ENCODE data around the gene LPCAT1.
"Not testable (repeated sequence)": the region's sequence is repeated elsewhere in the genome, so short reads cannot be mapped to it uniquely, and the experiment has no call there.

The LPCAT1 gene

GRCh38 chr5:1509346-1510085 lies 14.2 kb downstream of the LPCAT1 start:
- DNase-seq (ENCODE audit: low read depth): no peak

DNA sequence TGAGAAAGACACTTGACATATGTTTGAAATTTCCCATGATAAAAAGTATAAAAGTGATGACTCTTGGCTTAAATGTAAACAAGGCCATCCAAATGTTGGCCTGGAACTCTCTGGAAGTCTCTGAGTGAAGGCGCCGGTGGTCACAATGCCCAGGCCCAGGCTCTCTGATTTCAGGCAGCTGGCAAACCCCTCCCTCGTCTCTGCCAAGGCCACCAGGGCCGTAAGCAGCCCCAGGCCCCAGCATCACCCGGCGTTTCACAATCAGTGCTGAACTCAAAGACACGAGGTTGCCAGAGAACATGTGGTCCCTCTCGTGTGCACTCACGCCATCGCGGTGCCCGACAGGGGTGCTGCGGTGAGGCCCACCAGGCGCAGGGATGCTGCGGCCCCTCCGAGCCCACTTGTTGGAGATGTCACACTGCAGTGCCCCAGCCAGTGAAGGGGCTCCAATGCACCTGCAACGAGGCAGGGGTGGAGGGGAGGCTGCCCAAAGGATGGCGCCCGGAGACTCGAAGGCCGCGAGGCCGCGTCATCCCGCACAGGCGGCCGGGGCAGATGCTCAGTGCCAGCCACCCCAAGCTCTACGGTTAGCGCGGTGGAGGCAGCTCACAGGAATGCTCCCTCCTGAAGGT lies 15.0 kb downstream of the LPCAT1 start:
- DNase-seq (ENCODE audit: low read depth): no peak

DNA sequence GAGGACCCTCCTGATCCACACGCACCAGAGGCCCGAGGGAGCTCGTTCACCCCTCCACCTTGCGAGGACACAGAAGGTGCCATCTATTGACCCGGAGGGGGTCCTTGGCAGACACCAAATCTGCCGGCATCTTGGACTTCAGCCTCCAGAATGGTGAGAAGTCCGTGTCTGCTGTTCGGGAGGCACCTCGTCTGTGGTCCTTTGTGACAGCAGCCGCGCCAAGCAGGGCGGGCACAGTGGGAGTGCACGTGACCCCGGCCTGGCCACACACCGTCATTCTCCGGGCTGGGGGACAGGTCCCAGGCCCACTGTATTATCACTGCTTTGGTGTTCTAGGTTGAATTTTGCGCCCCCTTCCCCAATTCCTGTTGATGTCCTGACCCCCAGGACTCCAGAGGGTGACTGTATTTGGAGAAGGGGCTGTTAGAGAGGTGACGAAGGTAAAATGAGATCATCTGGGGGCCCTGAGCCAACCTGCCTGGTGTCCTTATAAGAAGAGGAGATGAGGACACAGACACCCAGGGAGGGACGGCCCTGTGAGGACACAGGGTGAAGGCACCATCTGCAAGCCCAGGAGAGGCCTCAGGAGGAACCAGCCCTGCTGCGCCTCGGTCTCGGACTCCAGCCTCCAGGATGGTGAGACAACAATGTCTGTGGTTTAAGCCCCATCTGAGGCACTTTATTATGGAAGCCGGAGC lies 15.7 kb downstream of the LPCAT1 start:
- DNase-seq (ENCODE audit: low read depth): no peak

DNA sequence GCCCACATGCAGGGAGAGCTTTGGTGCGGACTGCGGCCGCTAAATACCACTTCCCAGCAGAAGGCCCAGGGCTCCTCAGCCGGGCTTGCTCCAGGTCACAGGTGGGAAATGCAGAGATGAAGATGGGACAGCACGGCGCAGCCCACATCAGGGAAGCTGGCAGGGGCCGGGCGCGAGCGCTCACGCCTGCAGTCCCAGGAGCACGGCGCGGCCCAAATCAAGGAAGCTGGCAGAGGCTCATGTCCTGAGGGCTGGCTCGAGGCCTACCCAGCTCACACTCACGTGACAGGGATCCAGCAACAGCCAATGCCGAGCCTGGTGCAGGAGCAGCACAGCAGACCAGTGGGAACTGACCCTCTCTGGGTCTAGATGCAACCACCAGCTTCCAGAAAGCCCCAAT lies 16.3 kb downstream of the LPCAT1 start:
- DNase-seq (ENCODE audit: low read depth): no peak

GRCh38 chr5:1507014-1507375 lies 16.8 kb downstream of the LPCAT1 start:
- DNase-seq (ENCODE audit: low read depth): no peak

GRCh38 chr5:1506242-1507013 lies 17.3 kb downstream of the LPCAT1 start:
- DNase-seq (ENCODE audit: low read depth): no peak

DNA sequence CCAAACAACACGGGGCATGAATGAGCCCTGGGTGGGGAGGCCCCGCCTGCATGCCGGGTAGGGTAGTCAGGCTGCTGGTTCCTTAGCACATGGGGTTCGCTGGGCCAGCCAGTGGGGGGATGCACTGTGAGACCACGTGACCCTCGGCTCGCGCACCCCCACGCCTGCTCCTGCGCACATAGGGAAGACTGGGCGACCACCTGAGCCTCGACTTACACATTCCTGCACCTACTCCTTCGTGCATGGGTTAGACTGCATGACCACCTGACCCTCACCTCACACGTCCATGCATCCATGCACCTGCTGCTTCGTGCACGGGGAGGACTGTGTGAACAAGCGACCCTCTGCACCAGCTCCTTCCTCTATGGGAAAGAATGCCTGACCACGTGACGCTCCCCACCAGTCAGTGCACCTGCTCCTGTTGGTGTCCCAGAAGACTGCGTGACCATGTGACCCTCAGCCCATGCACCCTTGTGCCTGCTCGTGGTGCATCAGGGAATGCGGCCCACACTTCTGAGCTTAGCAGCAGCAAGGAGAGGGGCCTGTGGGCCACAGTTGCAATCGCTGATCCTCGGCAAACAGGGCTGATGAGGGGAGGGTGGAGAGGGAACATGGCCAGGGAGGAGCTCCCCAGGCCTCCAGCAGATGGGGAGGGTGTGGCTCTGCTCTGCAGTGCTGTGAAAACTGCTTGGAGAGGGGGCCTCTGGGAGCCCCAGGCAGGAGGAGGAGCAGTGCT lies 18.1 kb downstream of the LPCAT1 start:
- DNase-seq (ENCODE audit: low read depth): no peak

DNA sequence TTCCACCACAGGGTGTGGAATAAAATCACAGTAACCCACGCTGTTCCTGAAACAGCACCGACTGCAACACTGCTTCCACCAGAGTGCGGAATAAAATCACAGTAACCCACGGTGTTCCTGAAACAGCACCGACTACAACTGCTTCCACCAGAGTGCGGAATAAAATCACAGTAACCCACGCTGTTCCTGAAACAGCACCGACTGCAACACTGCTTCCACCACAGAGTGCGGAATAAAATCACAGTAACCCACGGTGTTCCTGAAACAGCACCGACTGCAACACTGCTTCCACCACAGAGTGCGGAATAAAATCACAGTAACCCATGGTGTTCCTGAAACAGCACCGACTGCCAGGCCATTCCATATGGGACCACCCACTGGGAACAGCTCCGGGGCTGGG lies 18.7 kb downstream of the LPCAT1 start:
- DNase-seq (ENCODE audit: low read depth): not testable (repeated sequence)

- no peak for DNase-seq (ENCODE audit: low read depth)
Observed at GRCh38 chr5:1504617-1505016, 19.1 kb downstream of the LPCAT1 start.

DNA sequence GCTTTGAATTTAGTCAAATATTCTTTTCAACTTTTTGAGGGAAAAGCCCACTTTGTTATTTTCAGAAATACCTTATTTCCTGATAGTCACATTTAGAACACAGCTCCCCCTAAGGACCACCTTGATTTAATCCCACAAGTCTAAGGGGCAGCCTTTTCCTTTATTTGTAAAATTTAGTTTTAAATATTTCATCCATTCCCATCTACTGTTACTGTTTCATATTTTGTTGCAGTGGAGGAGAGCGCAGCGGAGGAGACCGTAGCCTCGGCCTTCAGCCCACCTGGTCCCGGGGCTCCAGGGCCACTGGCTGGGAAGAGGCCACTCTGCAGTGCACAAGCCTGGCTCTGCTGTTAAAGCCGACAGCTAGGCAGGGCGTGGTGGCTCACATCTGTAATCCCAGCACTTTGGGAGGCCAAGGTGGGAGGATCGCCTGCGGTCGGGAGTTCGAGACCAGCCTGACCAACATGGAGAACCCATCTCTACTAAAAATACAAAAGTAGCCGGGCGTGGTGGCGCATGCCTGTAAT lies 19.6 kb downstream of the LPCAT1 start:
- DNase-seq (ENCODE audit: low read depth): no peak

DNA sequence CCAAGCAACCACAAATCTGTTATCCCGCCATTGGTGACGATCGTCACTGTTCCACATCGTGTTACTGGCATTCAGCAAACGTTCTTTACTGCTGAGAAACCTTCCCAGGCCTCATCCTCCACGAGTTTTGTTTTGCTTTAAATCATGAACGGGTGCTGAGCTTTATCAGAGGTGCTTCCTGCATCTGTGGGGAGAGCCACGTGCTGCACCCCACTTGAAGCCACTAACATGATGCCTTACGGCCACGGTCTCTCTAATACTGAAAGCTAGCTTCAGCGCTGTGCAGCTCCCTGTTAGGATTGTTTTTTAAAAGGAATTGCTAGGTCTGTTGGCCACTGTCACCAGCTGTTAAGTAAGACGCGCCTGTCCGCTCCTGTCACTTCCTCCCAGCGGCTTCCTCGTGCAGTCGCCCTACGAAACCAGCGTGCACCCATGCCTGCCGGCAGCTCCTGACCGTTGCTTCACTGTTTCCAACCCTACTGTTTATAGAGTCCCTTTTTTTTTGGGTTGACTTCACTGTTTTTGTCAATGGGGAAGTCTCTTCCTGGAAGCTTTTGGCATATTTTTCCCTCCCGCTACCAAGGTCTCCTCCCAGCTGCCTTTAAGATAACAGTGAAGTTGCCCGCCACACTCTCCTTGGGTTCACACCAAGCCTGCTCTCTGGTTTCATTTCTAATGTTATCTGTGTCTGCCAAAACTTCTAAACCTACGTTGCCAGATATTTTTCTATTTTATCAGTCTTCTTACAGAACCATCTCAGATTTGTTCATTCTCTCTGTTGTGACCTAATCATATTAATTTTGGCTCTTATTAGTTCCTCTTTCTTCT lies 20.3 kb downstream of the LPCAT1 start:
- DNase-seq (ENCODE audit: low read depth): no peak

DNA sequence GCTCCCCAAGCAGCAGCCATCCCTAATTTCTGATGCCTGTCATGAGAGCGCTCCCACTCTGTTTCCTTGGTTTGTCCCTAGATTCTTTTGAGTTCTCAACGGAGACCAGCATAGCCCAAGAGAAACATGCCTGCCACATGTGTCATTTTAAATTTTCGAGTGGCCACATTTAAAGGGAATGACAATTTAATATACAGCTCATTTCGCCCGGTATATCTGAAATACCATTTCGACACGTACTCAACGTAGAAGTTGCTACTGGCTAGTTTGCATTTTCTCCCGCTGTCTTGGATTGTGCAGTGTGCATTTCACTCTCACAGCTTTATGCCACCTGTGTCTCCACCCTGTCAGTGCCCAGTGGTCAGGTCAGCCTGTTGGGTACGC lies 21.0 kb downstream of the LPCAT1 start:
- DNase-seq (ENCODE audit: low read depth): no peak

GRCh38 chr5:1502046-1502736 lies 21.6 kb downstream of the LPCAT1 start:
- no peak for DNase-seq (ENCODE audit: low read depth)

DNA sequence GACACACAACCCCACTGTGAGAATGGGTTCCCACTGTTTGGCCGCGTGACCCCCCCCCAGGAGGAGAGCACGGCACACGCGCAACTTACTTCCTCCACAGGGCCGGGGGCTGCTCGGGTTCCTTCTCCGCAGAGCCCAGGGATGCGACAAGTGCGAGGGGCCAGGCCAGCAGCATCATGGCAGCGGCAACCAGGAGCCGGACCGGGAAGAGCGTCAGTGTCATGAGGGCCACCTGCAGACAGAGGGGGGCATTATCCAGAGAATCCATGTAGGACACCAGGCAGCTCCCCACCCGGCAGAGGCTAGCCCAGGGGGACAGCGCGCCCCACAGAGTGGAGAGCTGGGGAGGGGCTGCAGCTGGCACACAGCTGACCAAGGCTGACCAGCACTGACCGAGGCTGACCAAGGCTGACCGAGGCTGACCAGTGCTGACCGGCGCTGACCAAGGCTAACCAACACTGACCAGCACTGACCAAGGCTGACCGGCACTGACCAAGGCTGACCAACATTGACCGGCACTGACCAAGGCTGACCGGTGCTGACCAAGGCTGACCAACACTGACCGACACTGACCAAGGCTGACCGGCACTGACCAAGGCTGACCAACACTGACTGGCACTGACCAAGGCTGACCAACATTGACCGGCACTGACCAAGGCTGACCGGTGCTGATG lies 22.3 kb downstream of the LPCAT1 start:
- DNase-seq (ENCODE audit: low read depth): no peak

GRCh38 chr5:1500411-1501091 lies 23.2 kb downstream of the LPCAT1 start:
- DNase-seq (ENCODE audit: low read depth): no peak

DNA sequence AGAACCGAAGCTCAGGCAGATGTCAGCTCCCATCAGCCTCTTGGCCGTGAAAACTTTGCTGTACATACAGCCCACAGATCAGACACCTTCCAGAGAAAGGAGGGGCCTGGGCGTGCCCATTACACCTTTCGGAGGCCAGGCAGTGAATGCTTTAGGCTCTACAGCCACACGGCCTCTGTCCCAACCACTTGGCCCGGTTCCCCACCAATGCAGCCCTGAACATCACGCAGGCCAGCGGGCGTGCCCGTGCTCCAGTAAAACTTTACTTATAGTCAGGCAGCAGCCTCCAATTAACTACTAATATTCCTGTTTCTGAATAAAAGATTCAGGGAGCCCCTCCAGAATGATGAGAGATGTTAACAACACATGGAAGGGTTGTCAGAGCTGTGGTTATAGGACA lies 23.9 kb downstream of the LPCAT1 start:
- no peak for DNase-seq (ENCODE audit: low read depth)

DNA sequence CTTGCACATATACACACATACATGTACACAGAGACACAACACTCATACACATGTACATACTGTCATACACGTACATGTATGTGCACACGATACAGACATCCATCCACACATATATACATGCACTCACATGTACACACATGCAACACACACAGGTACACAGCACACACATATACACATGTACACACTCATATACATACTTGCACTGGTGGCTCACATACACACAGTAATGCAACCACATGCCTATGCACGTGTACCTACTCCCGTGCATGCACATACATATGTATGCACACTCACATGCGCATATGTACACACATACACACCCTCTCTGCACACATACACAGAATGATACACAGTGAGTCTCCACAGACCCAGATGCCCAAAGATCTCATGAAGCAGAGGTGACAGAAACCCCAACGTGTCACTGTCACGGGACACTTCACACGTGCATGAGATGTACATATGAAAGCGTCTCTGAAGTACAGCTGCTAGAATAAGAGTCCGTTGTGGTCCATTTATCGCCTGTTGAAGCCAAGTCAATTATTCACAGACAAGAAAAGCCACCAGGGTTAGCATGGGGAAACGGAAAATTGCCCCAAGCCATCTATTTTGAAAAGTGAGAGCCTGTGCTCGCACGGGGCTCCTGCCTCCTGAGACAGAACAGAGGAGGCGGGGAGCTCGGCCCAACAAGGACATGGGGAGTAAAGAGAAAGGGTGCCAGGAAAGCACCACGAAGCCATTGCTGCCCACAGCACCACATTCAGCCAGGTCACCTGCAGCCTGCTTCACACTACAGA lies 24.9 kb downstream of the LPCAT1 start:
- no peak for DNase-seq (ENCODE audit: low read depth)

Measured in stimulated activated CD8-positive, alpha-beta memory T cell treated with anti-CD3 and anti-CD28 coated beads, Interleukin-7, amount 100 ng/mL, for 24 hours (primary cell).